Measurements from ENCODE around the gene CHID1.

CHID1 gene

GRCh38 chr11:893008-893654 lies 17.5 kb downstream of the CHID1 start:
- TF ChIP-seq CTCF (conservative IDR thresholded peaks at IDR 0.05), result no peak
- H3K27ac ChIP-seq, result no peak overlapping the region

GRCh38 chr11:890794-891540 lies 19.6 kb downstream of the CHID1 start:
- TF ChIP-seq CTCF (conservative IDR thresholded peaks at IDR 0.05), result no peak
- H3K27ac ChIP-seq, result no peak overlapping the region

GRCh38 chr11:889687-890475 lies 20.7 kb downstream of the CHID1 start:
- H3K27ac ChIP-seq, result no peak overlapping the region

GRCh38 chr11:889257-889656 lies 21.4 kb downstream of the CHID1 start:
- no peak for TF ChIP-seq CTCF (conservative IDR thresholded peaks at IDR 0.05)
- no peak overlapping the region for H3K27ac ChIP-seq

More at GRCh38 chr11:889687-890475, 20.7 kb downstream of the CHID1 start:
- no peak for TF ChIP-seq CTCF (conservative IDR thresholded peaks at IDR 0.05)

- no peak overlapping the region for H3K27ac ChIP-seq
- no peak for TF ChIP-seq CTCF (conservative IDR thresholded peaks at IDR 0.05)
These were observed 22.0 kb downstream of the CHID1 start for GRCh38 chr11:888310-889212.

GRCh38 chr11:887589-887988 lies 23.0 kb downstream of the CHID1 start:
- H3K27ac ChIP-seq, result no peak overlapping the region
- TF ChIP-seq CTCF (conservative IDR thresholded peaks at IDR 0.05), result no peak

Measured in VCaP (cell line).